Hepatic stellate cell (primary cell): ENCODE measurements around the gene ARMC6.
"Not testable (repeated sequence)": the region's sequence is repeated elsewhere in the genome, so short reads cannot be mapped to it uniquely, and the experiment has no call there.

Experiments used
- DNase-seq: peaks from one replicate; pipeline ENCODE4 v3.0.0; 2011; ENCODE audit warnings: low spot score

The ARMC6 gene

GRCh38 chr19:19077103-19077502 lies 43.7 kb downstream of the ARMC6 start:
- no peak for DNase-seq

- no peak for DNase-seq
Observed at GRCh38 chr19:19078801-19079200, 45.4 kb downstream of the ARMC6 start.

- DNase-seq: no peak
Observed at GRCh38 chr19:19079571-19079970, 46.2 kb downstream of the ARMC6 start.

GRCh38 chr19:19081642-19082151 lies 48.3 kb downstream of the ARMC6 start:
- DNase-seq: peak; percentile 44

- DNase-seq: no peak
Observed at GRCh38 chr19:19083413-19084178, 50.2 kb downstream of the ARMC6 start.

- no peak for DNase-seq
Observed at GRCh38 chr19:19087676-19088075, 54.3 kb downstream of the ARMC6 start.

- DNase-seq: no peak
Observed at GRCh38 chr19:19094513-19094912, 61.1 kb downstream of the ARMC6 start.

GRCh38 chr19:19095691-19096090 lies 62.3 kb downstream of the ARMC6 start:
- no peak for DNase-seq

- DNase-seq: no peak
Observed at GRCh38 chr19:19096641-19097627, 63.5 kb downstream of the ARMC6 start.

- DNase-seq: no peak
Observed at GRCh38 chr19:19098084-19098702, 64.8 kb downstream of the ARMC6 start.

- DNase-seq: no peak
Observed at GRCh38 chr19:19098703-19099632, 65.6 kb downstream of the ARMC6 start.

GRCh38 chr19:19101540-19101939 lies 68.1 kb downstream of the ARMC6 start:
- DNase-seq: no peak

- DNase-seq: not testable (repeated sequence)
Observed at GRCh38 chr19:19102566-19102965, 69.2 kb downstream of the ARMC6 start.

- DNase-seq: no peak
Observed at GRCh38 chr19:19103167-19103566, 69.8 kb downstream of the ARMC6 start.

GRCh38 chr19:19105365-19106055 lies 72.1 kb downstream of the ARMC6 start:
- DNase-seq: peak; percentile 38

GRCh38 chr19:19106056-19106551 lies 72.7 kb downstream of the ARMC6 start:
- no peak for DNase-seq

GRCh38 chr19:19106938-19107337 lies 73.5 kb downstream of the ARMC6 start:
- not testable (repeated sequence) for DNase-seq

GRCh38 chr19:19107654-19108053 lies 74.3 kb downstream of the ARMC6 start:
- DNase-seq: no peak
